Effector CD8-positive, alpha-beta T cell (primary cell): Measurements from ENCODE around the gene JPH2.

ENCODE experiments used
- DNase-seq: peaks from one replicate; lab custom pipeline; 2025; lab: John Stamatoyannopoulos, UW

JPH2 gene

GRCh38 chr20:44075950-44076232 is 111.1 kb downstream of the JPH2 start:
- DNase-seq, result no peak

GRCh38 chr20:44075191-44075949 is 111.6 kb downstream of the JPH2 start:
- no peak for DNase-seq

DNA sequence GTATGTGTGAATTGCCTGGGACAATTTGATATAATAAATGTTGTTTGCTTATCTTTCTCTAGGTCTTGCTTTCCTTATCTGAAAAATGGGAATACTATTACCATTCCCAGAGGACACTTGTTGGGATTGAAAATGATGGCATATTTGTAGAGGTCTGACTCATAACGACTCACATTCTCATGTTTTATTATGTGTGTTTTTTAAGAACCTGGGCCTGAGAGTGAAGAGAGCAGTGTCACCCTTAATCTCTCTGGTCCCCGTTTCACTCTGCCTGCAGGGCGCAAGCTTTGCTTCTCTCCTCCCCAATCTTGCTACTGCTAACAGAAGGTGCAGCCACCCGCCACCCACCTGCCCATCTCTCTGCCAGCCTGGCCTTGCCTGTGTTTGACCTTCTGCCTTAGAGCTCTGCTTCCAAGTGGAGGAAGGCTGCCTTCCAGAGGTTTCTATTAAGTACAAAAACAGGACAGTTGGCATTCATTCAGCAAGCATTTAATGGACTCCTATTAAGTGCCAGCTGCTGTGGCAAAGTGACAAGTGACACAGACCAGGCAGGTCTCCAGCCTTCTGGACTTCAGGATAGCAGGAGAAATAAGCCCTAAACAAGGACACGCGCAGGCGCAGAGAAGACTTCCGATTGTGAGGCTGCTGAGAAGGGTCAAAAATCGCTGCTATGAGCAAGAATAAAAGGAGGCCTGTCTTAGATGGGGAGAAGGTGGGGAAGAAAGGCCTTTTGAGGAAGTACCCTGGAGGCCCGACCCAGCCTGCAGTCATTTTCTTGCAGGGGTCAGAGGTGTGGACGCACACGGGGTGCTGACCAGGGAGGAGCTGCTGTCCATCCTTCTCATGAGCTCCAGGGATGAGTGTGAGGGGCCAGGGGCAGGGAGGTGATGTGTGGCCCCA is 112.5 kb downstream of the JPH2 start:
- no peak for DNase-seq

GRCh38 chr20:44073675-44074071 is 113.3 kb downstream of the JPH2 start:
- no peak for DNase-seq

GRCh38 chr20:44073011-44073674 is 113.8 kb downstream of the JPH2 start:
- DNase-seq, result no peak

DNA sequence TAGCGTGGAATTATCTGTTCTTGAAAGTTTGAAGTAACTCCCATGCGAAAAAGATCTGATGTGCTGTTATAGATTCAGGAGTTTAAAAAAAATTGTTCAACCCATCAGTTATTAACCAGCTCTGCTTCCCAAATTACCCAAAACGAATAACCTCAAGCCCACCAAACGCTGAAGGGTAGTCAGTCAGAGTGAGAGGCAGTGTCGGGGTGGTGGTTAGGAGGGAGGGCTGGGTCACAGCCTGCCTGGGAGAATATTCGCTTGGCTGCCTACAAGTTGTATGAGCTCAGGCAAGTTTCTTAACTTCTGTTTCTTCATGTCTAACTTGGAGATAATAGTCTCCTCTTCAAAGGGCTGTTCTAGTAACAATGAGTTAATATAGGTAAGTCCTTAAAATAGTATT is 114.6 kb downstream of the JPH2 start:
- no peak for DNase-seq

GRCh38 chr20:44071526-44072111 is 115.4 kb downstream of the JPH2 start:
- DNase-seq, result no peak

DNA sequence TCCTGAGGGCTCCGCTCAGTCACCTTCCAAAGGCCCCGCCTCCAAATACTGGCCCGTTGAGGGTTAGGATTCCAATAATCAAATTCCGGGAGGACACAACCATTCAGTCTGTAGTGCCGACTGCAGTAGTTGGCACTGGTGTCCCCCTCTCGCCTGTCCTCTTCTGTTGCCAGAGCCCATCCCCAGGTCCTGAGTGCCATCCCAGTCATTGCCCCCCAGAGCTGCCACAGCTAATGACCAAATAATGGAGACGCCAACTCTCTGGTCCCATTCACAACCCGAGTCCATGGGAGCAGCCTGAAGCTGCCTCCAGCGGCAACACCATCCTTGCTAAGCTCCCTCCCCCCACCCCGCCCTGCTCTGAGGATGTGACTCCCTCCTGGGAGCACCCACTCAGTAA is 115.9 kb downstream of the JPH2 start:
- no peak for DNase-seq

DNA sequence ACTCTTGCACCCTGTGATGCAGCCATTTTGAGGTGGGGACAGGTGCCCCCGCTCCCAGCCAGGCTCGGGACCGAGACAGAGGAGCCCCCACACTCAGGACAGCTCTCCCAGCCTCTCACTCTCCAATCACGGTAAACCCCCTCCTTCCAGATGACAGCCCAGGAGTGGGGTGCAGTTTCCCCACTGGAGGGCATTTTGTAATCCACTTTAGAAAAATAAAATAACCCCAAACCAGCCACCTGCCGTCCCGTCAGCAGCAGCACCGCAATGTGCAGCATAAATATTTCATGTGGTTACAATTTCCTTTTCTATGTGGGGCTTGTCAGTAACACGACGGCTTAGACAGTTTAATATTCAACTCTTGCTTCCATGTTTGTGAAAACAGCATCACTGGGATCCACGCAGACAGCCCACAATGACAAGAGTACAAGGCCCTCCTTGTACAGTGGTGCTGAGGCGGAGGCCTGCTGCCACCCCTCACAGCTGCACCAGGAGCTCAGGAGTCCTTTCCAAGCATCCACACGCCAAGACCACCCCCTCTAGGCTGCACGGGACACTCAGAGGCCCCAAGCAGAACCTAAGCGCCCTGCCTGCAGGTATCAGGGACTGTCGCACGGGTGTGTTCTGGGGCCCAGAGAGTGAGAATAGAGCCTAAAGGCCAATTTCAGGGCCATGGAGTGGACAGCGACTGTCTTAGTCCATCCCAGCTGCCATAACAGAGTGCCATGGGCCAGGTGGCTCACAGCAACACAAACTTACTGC is 116.7 kb downstream of the JPH2 start:
- peak; percentile 46 for DNase-seq

- DNase-seq, result peak; percentile 49
Observed at GRCh38 chr20:44069203-44070011, 117.6 kb downstream of the JPH2 start.

DNA sequence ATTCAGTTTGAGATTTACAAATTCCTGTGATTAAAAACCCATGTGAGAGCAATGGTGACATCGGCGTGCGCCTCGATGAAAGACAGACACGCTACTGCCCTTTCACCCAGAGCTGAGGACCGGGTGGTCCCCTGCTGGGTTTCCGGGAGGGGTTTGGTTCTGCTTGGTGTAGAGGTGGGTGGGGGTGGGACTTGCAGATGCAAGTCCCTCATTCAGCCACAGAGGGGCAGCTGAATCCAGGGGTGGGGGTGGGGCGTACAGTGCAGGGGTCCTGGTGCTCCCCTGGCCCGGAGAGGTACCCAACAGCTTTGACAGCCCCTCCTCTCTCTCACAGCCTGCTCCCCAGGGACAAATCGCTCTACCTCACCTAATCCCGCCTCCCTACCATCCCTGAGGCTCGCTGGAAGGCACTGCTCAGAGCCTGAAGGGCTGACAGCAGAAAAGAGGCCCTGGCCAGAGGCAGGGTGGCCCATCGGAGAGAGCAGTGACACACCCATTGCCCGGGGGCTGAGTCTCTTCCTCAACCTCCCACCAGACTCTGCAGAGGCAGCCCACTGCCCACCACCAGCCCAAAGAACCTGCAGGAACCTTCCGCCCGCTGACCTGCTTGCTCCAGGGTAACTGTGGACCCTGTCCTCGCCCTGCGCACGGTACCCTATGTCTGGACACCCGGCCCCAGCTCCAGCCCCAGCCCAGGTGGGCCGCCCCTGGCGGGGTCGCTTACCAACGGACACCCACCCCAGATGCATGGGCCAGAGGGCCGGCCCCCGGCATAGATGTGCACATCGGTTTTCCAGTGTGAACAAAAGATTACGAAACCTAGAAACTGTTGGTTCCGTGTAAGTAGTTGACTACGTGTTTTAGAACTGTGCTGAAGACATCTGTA is 118.4 kb downstream of the JPH2 start:
- no peak for DNase-seq

DNA sequence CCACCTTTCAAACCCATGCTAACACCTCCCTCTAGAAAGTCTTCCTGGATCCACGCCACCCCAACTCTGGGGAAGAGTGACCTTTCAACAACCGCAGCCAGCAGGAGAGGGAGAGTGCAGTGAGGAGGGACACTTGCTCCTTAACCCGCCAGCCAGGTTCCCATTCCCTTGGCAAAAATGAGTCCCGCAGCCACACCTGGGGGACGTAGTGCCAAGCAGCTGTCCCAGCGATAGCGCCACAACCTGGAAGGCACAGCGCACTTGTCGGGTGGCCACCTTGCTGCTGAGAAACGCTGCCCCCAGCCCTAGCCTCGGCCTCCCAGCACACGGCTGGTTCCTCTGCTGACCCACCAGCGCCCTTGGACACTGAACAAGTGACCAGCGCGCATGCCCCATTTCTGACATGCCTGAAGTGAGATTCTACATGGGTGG is 119.3 kb downstream of the JPH2 start:
- no peak for DNase-seq

GRCh38 chr20:44066645-44067606 is 120.1 kb downstream of the JPH2 start:
- DNase-seq, result no peak

DNA sequence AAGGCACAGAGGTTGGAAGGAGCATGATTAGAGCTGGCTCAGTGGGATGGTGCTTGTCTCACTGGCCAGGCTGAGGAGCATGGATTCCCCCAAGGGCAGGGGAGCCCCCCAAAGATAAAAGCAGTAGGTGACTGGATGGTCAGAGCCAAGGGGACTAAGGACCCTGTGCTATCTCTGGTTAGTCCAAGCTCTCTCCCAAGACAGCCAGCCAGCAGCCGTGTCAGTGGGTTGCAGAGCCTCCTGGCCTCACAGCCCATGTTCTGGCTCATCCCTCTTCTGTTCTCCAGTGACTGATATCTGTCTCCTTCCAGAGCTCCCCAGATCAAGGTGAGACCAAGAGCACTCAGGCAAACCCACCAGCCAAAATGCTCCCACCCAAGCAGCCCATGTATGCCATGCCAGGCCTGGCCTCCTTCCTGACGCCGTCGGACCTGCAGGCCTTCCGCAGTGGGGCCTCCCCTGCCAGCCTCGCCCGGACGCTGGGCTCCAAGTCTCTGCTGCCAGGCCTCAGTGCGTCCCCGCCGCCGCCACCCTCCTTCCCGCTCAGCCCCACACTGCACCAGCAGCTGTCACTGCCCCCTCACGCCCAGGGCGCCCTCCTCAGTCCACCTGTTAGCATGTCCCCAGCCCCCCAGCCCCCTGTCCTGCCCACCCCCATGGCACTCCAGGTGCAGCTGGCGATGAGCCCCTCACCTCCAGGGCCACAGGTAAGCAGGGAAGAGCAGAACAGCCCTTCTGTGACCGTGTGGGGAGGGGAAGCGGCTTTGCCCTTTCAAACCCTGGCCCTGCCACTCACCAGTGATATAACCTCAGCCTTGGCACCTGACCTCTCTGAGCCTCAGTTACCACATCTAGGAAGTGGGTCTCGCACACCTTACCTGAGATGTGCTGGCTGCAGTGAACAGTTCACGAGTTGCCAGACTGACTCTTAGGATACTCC is 121.3 kb downstream of the JPH2 start:
- DNase-seq, result no peak

DNA sequence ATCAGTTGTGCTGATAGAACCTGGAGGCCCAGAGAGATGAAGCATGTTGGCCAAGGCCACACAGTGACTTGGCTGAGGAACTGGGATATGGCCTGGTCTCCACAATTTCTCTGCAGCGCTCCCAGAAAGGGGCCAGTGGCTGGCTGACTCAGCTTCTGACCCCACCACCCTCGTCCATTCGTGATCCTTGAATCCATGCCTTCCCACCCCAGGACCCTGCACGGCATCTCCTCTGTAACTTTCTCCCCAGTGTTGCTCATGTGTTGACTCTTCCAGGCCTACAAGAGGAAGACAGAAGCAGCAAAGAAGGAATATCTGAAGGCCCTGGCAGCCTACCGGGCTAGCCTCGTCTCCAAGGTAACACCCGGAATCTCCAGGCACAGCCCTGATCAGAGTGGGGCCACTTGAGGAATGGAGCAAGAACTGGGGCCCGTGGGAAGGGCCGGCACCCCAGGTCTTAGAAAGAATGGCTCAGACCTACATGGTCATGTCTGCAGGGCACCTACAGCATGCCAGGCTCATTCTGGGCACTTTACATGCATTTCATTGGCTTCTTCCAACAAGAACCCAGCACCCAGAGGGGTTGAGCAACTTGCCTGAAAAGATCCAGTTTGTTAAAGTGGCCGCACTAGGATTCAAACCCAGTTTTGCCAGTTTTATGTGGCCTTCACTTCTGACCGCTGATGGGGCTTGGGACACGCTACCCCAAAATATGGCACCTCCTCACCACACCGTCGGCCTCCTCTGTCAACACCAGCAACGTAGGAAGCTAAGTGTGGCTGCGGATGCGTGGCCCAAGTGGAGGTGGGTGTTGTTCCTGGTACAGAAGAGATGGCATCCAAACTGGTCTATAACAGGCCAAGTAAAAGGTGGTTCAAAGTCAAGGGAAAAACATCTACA is 122.2 kb downstream of the JPH2 start:
- no peak for DNase-seq
